ENCODE measurements around the gene ATRAID. TPM values are rescaled to one million over a fixed set of nuclear protein-coding genes. Genes with fewer than 3 reads are reported as not detected.

Gene ATRAID
- total RNA-seq, 3 donors from 2014 or later: 82.0 to 88.8 (median 85.2) TPM

DNA sequence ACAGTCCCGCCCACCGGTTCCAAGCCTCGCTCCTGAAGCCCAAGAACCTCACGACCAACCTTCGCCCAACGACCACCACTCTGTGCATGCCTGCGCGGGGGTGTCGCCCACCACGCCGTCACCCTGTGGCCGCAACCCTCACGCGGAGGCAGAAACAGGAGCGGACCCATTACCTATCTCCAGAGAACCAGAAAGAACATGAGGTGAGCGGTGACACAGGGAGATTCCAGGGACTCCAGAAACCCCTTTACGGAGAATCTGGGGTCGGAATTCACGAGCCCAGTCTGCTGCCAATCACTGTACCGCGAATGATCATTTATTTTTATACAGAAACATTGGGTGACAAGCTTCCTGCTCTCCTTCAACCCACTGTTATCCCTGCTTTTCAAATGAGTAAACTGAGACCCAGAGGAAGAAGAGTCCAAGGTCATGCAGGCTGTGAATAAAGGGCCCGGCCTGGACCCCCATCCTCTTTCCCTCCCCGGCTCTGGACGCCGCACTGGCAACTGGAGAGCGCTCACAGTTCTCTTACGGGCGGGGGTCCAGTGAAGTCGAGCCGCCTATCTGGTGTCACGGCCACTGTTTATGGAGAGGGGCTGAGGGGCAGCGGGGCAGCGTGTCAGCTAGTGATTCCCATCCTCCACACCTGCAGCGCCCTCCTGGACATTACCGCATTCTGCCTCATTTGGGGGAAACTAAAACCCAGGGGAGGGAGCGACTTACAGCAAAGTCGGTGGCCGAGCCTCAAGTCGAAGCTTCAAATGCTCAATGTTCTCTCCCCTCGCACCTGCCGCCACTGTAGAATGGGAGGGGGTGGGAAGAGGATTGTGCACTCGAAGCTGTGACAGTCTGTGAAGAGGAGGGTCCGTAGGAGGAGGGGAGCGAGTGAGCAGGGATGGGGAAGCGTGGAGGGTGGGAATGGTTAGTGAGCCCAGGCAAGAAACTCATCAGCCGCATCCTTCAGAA, 51.7 kb downstream of the ATRAID start:
- intact Hi-C loops (cut with DNase I, micrococcal nuclease): no loop called here
- no peak overlapping the region for H3K4me3 ChIP-seq
- ATAC-seq (no peak), DNase-seq (no peak)
- peaks cover 33% of the 10 kb centered on the region for H3K4me1 ChIP-seq (ENCODE audit: low read depth)
- no peaks in the 10 kb centered on the region for H3K9me3 ChIP-seq
- no peaks in the 10 kb centered on the region for H3K36me3 ChIP-seq (ENCODE audit: low read depth)
- TF ChIP-seq, protein P1, sequence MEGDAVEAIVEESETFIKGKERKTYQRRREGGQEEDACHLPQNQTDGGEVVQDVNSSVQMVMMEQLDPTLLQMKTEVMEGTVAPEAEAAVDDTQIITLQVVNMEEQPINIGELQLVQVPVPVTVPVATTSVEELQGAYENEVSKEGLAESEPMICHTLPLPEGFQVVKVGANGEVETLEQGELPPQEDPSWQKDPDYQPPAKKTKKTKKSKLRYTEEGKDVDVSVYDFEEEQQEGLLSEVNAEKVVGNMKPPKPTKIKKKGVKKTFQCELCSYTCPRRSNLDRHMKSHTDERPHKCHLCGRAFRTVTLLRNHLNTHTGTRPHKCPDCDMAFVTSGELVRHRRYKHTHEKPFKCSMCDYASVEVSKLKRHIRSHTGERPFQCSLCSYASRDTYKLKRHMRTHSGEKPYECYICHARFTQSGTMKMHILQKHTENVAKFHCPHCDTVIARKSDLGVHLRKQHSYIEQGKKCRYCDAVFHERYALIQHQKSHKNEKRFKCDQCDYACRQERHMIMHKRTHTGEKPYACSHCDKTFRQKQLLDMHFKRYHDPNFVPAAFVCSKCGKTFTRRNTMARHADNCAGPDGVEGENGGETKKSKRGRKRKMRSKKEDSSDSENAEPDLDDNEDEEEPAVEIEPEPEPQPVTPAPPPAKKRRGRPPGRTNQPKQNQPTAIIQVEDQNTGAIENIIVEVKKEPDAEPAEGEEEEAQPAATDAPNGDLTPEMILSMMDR (IDR thresholded peaks at IDR 0.05): no peak

DNA sequence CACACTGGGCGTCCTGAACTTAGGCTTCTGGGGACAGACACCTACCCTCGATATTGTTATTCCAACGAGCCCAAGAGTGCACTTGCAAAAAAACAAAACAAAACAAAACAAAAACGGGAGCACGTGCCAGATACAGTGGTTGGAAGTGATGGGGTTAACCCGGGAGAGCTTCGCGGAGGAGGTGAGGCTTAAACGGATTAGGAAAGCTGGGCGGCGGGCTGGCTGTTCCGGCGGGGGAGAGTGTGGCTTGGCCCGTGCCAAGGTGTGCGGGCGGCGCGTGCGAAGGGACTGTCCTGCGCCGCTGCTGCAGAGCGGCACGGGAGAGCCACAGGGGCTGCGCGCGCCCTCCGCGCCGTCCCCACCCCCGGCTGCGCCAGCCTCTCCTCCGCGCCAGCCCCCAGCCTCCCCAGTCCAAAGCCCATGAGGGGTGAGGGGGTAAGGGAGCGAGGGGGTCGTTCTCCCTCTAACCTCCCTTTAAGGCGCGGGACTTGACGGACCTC, 52.5 kb downstream of the ATRAID start:
- DNase-seq (no peak), ATAC-seq (peak; percentile 44)
- no peaks in the 10 kb centered on the region for H3K36me3 ChIP-seq (ENCODE audit: low read depth)
- peaks cover 33% of the 10 kb centered on the region for H3K4me1 ChIP-seq (ENCODE audit: low read depth)
- H3K9me3 ChIP-seq: no peaks in the 10 kb centered on the region
- TF ChIP-seq, protein P1 (IDR thresholded peaks at IDR 0.05): no peak
- intact Hi-C loops (cut with DNase I, micrococcal nuclease): no loop called here
- H3K4me3 ChIP-seq: no peak overlapping the region

DNA sequence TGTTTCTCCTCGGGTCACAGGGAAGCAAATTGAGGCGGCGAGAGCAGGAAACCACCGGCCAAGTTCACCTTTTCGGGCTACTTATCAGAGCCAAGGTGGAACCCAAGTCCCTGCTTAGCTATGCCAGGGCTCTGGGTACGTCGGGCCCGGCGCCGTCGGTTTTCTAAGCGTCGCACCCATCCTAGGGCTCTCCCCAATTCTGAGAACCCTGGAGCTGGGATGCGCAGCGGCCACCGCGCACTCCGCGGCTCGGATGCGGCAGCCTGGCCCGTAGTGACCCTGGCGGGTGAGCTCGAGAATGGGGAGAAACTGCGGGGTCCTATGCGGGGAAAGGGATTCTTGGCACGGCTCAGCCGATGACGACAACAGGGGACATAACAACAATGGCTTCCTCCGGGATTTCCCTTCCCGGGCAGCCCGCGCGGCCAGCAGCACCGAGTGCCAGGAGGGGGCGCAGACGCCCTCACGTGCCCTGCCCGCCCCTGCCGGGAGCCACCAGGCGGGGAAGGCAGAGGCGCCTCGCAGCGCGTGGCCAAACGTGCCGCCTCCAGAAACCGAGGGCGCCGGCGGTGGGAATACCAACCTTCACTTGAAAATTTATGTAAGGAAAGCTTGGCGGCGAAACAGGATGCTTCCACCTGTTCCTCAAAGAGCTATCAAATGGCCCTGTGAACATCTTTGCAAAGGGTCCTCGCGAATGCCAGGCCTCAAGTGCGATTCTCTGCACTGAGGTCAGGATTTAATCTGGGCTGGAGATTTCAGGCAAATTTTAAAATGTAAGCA, 53.1 kb downstream of the ATRAID start:
- DNase-seq: peak; percentile 63 to 78 (median 64)
- no peaks in the 10 kb centered on the region for H3K36me3 ChIP-seq (ENCODE audit: low read depth)
- H3K4me3 ChIP-seq: no peak overlapping the region
- TF ChIP-seq, protein P1 (IDR thresholded peaks at IDR 0.05): peak; percentile 28
- intact Hi-C loops (cut with DNase I, micrococcal nuclease): no loop called here
- peak; percentile 80 for ATAC-seq
- peaks cover 33% of the 10 kb centered on the region for H3K4me1 ChIP-seq (ENCODE audit: low read depth)
- no peaks in the 10 kb centered on the region for H3K9me3 ChIP-seq

DNA sequence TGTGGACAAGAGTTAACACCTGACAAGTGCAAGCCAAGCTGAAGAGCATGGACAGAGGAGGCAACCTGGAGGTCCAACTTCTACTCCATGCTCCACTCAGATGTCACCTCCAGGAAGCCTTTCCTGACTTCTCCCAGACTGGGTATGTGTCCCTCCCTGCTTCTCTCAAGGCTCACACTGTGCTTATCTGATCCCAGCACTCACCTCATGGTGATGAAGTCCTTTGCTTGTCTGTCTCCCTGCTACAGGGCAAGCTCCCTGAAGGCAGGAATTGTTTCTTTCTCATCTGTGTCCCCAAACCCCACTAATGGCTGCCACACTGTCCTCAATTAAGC, 53.7 kb downstream of the ATRAID start:
- intact Hi-C loops (cut with DNase I, micrococcal nuclease): no loop called here
- ATAC-seq (no peak), DNase-seq (no peak)
- no peak overlapping the region for H3K4me3 ChIP-seq
- TF ChIP-seq, protein P1 (IDR thresholded peaks at IDR 0.05): no peak
- H3K36me3 ChIP-seq (ENCODE audit: low read depth): no peaks in the 10 kb centered on the region
- no peaks in the 10 kb centered on the region for H3K9me3 ChIP-seq
- peaks cover 33% of the 10 kb centered on the region for H3K4me1 ChIP-seq (ENCODE audit: low read depth)

Other genes with a start within 250 kb of the ATRAID start
- 10 to 100 TPM; 23.9 to 36.1 (median 35.6) TPM for gene MAPRE3, start 241.4 kb upstream of the ATRAID start, total RNA-seq
- gene TMEM214, start 179.1 kb upstream of the ATRAID start, total RNA-seq: 10 to 100 TPM; 78.9 to 93.3 (median 80.1) TPM
- gene AGBL5, start 160.4 kb upstream of the ATRAID start, total RNA-seq: 10 to 100 TPM; 16.7 to 20.0 (median 19.2) TPM
- gene OST4, start 140.4 kb upstream of the ATRAID start, total RNA-seq: 100 to 1,000 TPM; 245 to 280 (median 254) TPM
- gene EMILIN1, start 133.4 kb upstream of the ATRAID start, total RNA-seq: 100 to 1,000 TPM in 1 of 3 donors, 10 to 100 TPM in 2; 12.1 to 256 (median 42.3) TPM
- gene KHK, start 125.3 kb upstream of the ATRAID start, total RNA-seq: 10 to 100 TPM in 1 of 3 donors, 1 to 10 TPM in 2; 6.3 to 14.7 (median 8.1) TPM
- 1 to 10 TPM in 2 of 3 donors, under 1 TPM in 1; 0.41 to 1.9 (median 1.5) TPM for gene CGREF1, start 92.9 kb upstream of the ATRAID start, total RNA-seq
- gene ABHD1, start 88.2 kb upstream of the ATRAID start, total RNA-seq: under 1 TPM in 2 of 3 donors, not detected in 1; 0.19 to 0.22 TPM
- 10 to 100 TPM; 32.8 to 47.0 (median 45.0) TPM for gene PREB, start 77.4 kb upstream of the ATRAID start, total RNA-seq
- gene PRR30, start 72.6 kb upstream of the ATRAID start, total RNA-seq: not detected
- gene TCF23, start 63.0 kb upstream of the ATRAID start, total RNA-seq: under 1 TPM in 2 of 3 donors, not detected in 1; 0.05 to 0.23 TPM
- gene SLC5A6, start 227 bp downstream of the ATRAID start, total RNA-seq: 10 to 100 TPM; 27.7 to 34.8 (median 30.0) TPM
- gene CAD, start 5.3 kb downstream of the ATRAID start, total RNA-seq: 10 to 100 TPM; 22.7 to 29.8 (median 24.7) TPM
- gene SLC30A3, start 51.0 kb downstream of the ATRAID start, total RNA-seq: under 1 TPM in 1 of 3 donors, not detected in 2; 0.12 TPM
- under 1 TPM in 1 of 3 donors, not detected in 2; 0.47 TPM for gene DNAJC5G, start 63.4 kb downstream of the ATRAID start, total RNA-seq
- gene TRIM54, start 70.4 kb downstream of the ATRAID start, total RNA-seq: under 1 TPM in 1 of 3 donors, not detected in 2; 0.43 TPM
- 1 to 10 TPM in 1 of 3 donors, under 1 TPM in 2; 0.52 to 1.2 (median 0.92) TPM for gene UCN, start 96.4 kb downstream of the ATRAID start, total RNA-seq
- gene MPV17, start 111.1 kb downstream of the ATRAID start, total RNA-seq: 10 to 100 TPM; 39.5 to 49.0 (median 41.9) TPM
- 10 to 100 TPM; 53.7 to 83.5 (median 56.9) TPM for gene GTF3C2, start 144.7 kb downstream of the ATRAID start, total RNA-seq
- gene EIF2B4, start 158.3 kb downstream of the ATRAID start, total RNA-seq: 10 to 100 TPM; 31.4 to 59.9 (median 34.0) TPM
- 10 to 100 TPM; 85.5 to 94.4 (median 91.0) TPM for gene SNX17, start 158.6 kb downstream of the ATRAID start, total RNA-seq
- 10 to 100 TPM; 22.6 to 32.0 (median 25.4) TPM for gene ZNF513, start 168.7 kb downstream of the ATRAID start, total RNA-seq
- gene PPM1G, start 197.6 kb downstream of the ATRAID start, total RNA-seq: 10 to 100 TPM; 53.4 to 64.1 (median 59.6) TPM
- 100 to 1,000 TPM in 1 of 3 donors, 10 to 100 TPM in 2; 68.4 to 104 (median 87.6) TPM for gene NRBP1, start 216.6 kb downstream of the ATRAID start, total RNA-seq
- 10 to 100 TPM; 43.9 to 93.4 (median 85.1) TPM for gene KRTCAP3, start 230.3 kb downstream of the ATRAID start, total RNA-seq